CD4-positive, alpha-beta memory T cell (primary cell): Measurements from ENCODE around the gene CYGB. TPM values are rescaled to one million over a fixed set of nuclear protein-coding genes. Genes with fewer than 3 reads are reported as not detected.
"Not testable (repeated sequence)": the region's sequence is repeated elsewhere in the genome, so short reads cannot be mapped to it uniquely, and the experiment has no call there.

Experiments
- CTCF ChIA-PET: fragments of 350-600 bp; sonication (Branson Sonifier 250); formaldehyde crosslinking; loops from one replicate; lab custom pipeline; 2021; ENCODE audit warnings: inconsistent platforms; ENCODE audit not compliant: partially characterized antibody; lab: Charles Lee
- POLR2A ChIA-PET: fragments of 350-600 bp; sonication (Branson Sonifier 250); formaldehyde crosslinking; loops from one replicate; lab custom pipeline; 2021; ENCODE audit not compliant: partially characterized antibody; lab: Charles Lee
- DNase-seq, 5 donors: peaks; one replicate each; pipeline versions ENCODE4 v3.0.0 to v3.0.0-alpha.2; 2020 to 2022; ENCODE audit warnings: mixed read lengths in 1 of 5
- H3K27ac ChIP-seq: one replicate; pipeline ENCODE4 v1.7.0; 2013; ENCODE audit warnings: low read depth, low read length
- H3K27me3 ChIP-seq: 2 replicates; pipeline ENCODE4 v1.7.0; 2013; ENCODE audit warnings: mild to moderate bottlenecking, low read length, moderate library complexity; ENCODE audit not compliant: insufficient read depth
- H3K36me3 ChIP-seq: 2 replicates; pipeline ENCODE4 v1.7.0; 2013; ENCODE audit warnings: mild to moderate bottlenecking, low read length, moderate library complexity; ENCODE audit not compliant: insufficient read depth
- H3K4me1 ChIP-seq: 2 replicates; pipeline ENCODE4 v1.7.0; 2013; ENCODE audit warnings: mild to moderate bottlenecking, low read length, moderate library complexity; ENCODE audit not compliant: insufficient read depth
- H3K4me3 ChIP-seq, 2 donors: one replicate each; pipeline ENCODE4 v1.7.0; 2013; ENCODE audit warnings: low read length in 2 of 2, mild to moderate bottlenecking in 1 of 2
- H3K9me3 ChIP-seq, 2 donors: one replicate each; pipeline ENCODE4 v1.7.0; 2013; ENCODE audit warnings: low read length in 2 of 2, control low read depth in 1 of 2; ENCODE audit not compliant: control insufficient read depth in 1 of 2
- H3K27ac Mint-ChIP-seq, 7 donors: one replicate each; pipeline ENCODE4 v1.8.0; 2020 to 2021; ENCODE audit warnings: mixed read lengths in 7 of 7, mild to moderate bottlenecking in 6 of 7, inconsistent platforms in 3 of 7, moderate library complexity in 3 of 7
- H3K27me3 Mint-ChIP-seq, 2 donors: one replicate each; pipeline ENCODE4 v1.8.0; 2020 to 2021; ENCODE audit warnings: mixed read lengths in 2 of 2
- H3K36me3 Mint-ChIP-seq, 2 donors: one replicate each; pipeline ENCODE4 v1.8.0; 2020 to 2021; ENCODE audit warnings: mixed read lengths in 2 of 2, inconsistent platforms in 1 of 2, mild to moderate bottlenecking in 1 of 2
- H3K4me1 Mint-ChIP-seq, 4 donors: one replicate each; pipeline ENCODE4 v1.8.0; 2020 to 2021; ENCODE audit warnings: mixed read lengths in 4 of 4, mild to moderate bottlenecking in 1 of 4
- H3K4me3 Mint-ChIP-seq, 8 donors: one replicate each; pipeline ENCODE4 v1.8.0; 2020 to 2021; ENCODE audit warnings: mixed read lengths in 8 of 8, mild to moderate bottlenecking in 7 of 8, moderate library complexity in 6 of 8, inconsistent platforms in 3 of 8
- H3K9me3 Mint-ChIP-seq, 8 donors: one replicate each; pipeline ENCODE4 v1.8.0; 2020 to 2021; ENCODE audit warnings: mixed read lengths in 8 of 8, mild to moderate bottlenecking in 5 of 8, inconsistent platforms in 3 of 8, moderate library complexity in 1 of 8
- intact Hi-C: fragments of 100-400 bp; cut with micrococcal nuclease; formaldehyde crosslinking; loops from one replicate; pipeline ENCODE4 v1.15.1; 2023
- polyA plus RNA-seq, 2 donors: library from polyadenylated mRNA; unstranded; fragments of 300-500 nt; fragmentation: Illumina TruSeq; gene quantifications; one replicate each; pipeline ENCODE4 v1.2.3, GENCODE V29; 2021
- total RNA-seq, 2 experiments: library from RNA; stranded (reverse); gene quantifications; one replicate each; pipeline ENCODE4 v1.2.3, GENCODE V29; 2021

CYGB gene
- total and polyA plus RNA-seq, 4 experiments from 2014 or later = not detected

GRCh38 chr17:76510831-76511244, 26.7 kb downstream of the CYGB start:
- ChIA-PET CTCF (interaction anchor here (0.7 to 3.3 kb wide), 6 partner anchors 12 to 114 kb away, joined by 3 to 19 read pairs (median 4); partner anchors contain the start of gene AANAT), POLR2A (interaction anchor here (6.9 kb wide), 1 partner anchor 9 kb away, joined by 68 read pairs; the partner anchor contains the start of gene RHBDF2)
- H3K9me3 ChIP-seq = no peaks in the 10 kb centered on the region
- DNase-seq = no peak
- H3K4me3 ChIP-seq = no peak overlapping the region
- H3K27me3 ChIP-seq = no peaks in the 10 kb centered on the region
- Mint-ChIP-seq H3K4me1 (peaks cover 21 to 63% (median 44%) of the 10 kb centered on the region in 4 donors), H3K9me3 (no peaks in the 10 kb centered on the region), H3K4me3 (no peak overlapping the region), H3K27me3 (no peaks in the 10 kb centered on the region), H3K36me3 (no peaks in the 10 kb centered on the region), H3K27ac (peak overlapping the region in 4 of 7 donors; percentile 78 to 93 (median 89))
- no peak overlapping the region for H3K27ac ChIP-seq
- intact Hi-C loops = no loop called here
- H3K4me1 ChIP-seq = peaks cover 59% of the 10 kb centered on the region
- H3K36me3 ChIP-seq = no peaks in the 10 kb centered on the region

- H3K4me1 ChIP-seq = peaks cover 39% of the 10 kb centered on the region
- H3K4me3 ChIP-seq, intact Hi-C loops, H3K27me3 Mint-ChIP-seq, H3K9me3 Mint-ChIP-seq, H3K27ac ChIP-seq, H3K9me3 ChIP-seq, H3K36me3 Mint-ChIP-seq, H3K27me3 ChIP-seq, DNase-seq, H3K36me3 ChIP-seq: not testable (repeated sequence)
- ChIA-PET POLR2A (interaction anchor here (1.0 to 5.0 kb wide), 3 partner anchors 16 to 103 kb away, joined by 3 to 38 read pairs (median 3); partner anchors contain the start of gene AANAT), CTCF (interaction anchor here (0.9 to 12.4 kb wide), 11 partner anchors 10 to 173 kb away, joined by 3 to 161 read pairs (median 8); partner anchors contain the start of genes AANAT and SPHK1)
- peak overlapping the region in 3 of 7 donors; percentile 32 to 85 (median 62) for H3K27ac Mint-ChIP-seq
- H3K4me3 Mint-ChIP-seq = peak overlapping the region in 1 of 8 donors; percentile 49
- peaks cover 10 to 41% (median 28%) of the 10 kb centered on the region in 4 donors for H3K4me1 Mint-ChIP-seq
Measured at GRCh38 chr17:76508472-76509063, 28.9 kb downstream of the CYGB start.

- ChIA-PET CTCF (interaction anchor here (0.9 to 12.4 kb wide), 23 partner anchors 8 to 227 kb away, joined by 3 to 161 read pairs (median 7); partner anchors contain the start of genes AANAT and SPHK1), POLR2A (interaction anchor here (0.7 to 5.0 kb wide), 8 partner anchors 9 to 53 kb away, joined by 3 to 38 read pairs (median 5); partner anchors contain the start of genes AANAT and UBE2O)
- no peaks in the 10 kb centered on the region for H3K27me3 Mint-ChIP-seq
- DNase-seq = peak; percentile 83 to 91 (median 86)
- Histone ChIP-seq H3K4me3 (no peak overlapping the region), H3K9me3 (no peaks in the 10 kb centered on the region), H3K36me3 (no peaks in the 10 kb centered on the region), H3K27ac (no peak overlapping the region), H3K4me1 (peaks cover 26% of the 10 kb centered on the region), H3K27me3 (no peaks in the 10 kb centered on the region)
- peak overlapping the region in 2 of 8 donors; percentile 15 to 39 for H3K4me3 Mint-ChIP-seq
- H3K36me3 Mint-ChIP-seq = no peaks in the 10 kb centered on the region
- H3K4me1 Mint-ChIP-seq = peaks cover 5 to 31% (median 23%) of the 10 kb centered on the region in 4 donors
- no peaks in the 10 kb centered on the region for H3K9me3 Mint-ChIP-seq
- H3K27ac Mint-ChIP-seq = peak overlapping the region in 6 of 7 donors; percentile 13 to 90 (median 57)
- intact Hi-C loops = loop anchor here (1.0 kb wide), 3 partner anchors 9 to 203 kb away; no protein-coding TSS in a partner anchor
Measured at GRCh38 chr17:76506408-76507345, 30.8 kb downstream of the CYGB start.

GRCh38 chr17:76504117-76504516, 33.4 kb downstream of the CYGB start:
- peak overlapping the region in 2 of 7 donors; percentile 37 to 78 for H3K27ac Mint-ChIP-seq
- no peak overlapping the region for H3K4me3 ChIP-seq
- peaks cover 14 to 42% (median 29%) of the 10 kb centered on the region in 4 donors for H3K4me1 Mint-ChIP-seq
- H3K9me3 ChIP-seq = no peaks in the 10 kb centered on the region
- ChIA-PET POLR2A (interaction anchor here (5.0 to 5.3 kb wide), 2 partner anchors 10 to 12 kb away, joined by 45 to 68 read pairs; no protein-coding TSS in a partner anchor), CTCF (interaction anchor here (1.0 to 12.4 kb wide), 9 partner anchors 10 to 106 kb away, joined by 3 to 161 read pairs (median 16); partner anchors contain the start of genes AANAT and UBE2O)
- DNase-seq = no peak
- no peaks in the 10 kb centered on the region for H3K27me3 ChIP-seq
- intact Hi-C loops = no loop called here
- H3K9me3 Mint-ChIP-seq = no peaks in the 10 kb centered on the region
- peak overlapping the region in 1 of 8 donors; percentile 68 for H3K4me3 Mint-ChIP-seq
- H3K4me1 ChIP-seq = peaks cover 36% of the 10 kb centered on the region
- H3K27ac ChIP-seq = no peak overlapping the region
- no peaks in the 10 kb centered on the region for H3K36me3 Mint-ChIP-seq
- H3K36me3 ChIP-seq = no peaks in the 10 kb centered on the region
- no peaks in the 10 kb centered on the region for H3K27me3 Mint-ChIP-seq

GRCh38 chr17:76502341-76503211, 34.9 kb downstream of the CYGB start:
- H3K4me1 ChIP-seq = peaks cover 48% of the 10 kb centered on the region
- ChIA-PET CTCF (interaction anchor here (0.6 to 12.4 kb wide), 18 partner anchors 9 to 375 kb away, joined by 3 to 161 read pairs (median 4); partner anchors contain the start of genes AANAT and UBE2O), POLR2A (interaction anchor here (0.8 to 5.3 kb wide), 12 partner anchors 10 to 399 kb away, joined by 3 to 68 read pairs (median 6); partner anchors contain the start of genes AANAT, EXOC7, JMJD6 and METTL23)
- no peaks in the 10 kb centered on the region for H3K36me3 ChIP-seq
- H3K4me3 ChIP-seq = no peak overlapping the region
- no peak for DNase-seq
- peak overlapping the region in 5 of 7 donors; percentile 32 to 97 (median 59) for H3K27ac Mint-ChIP-seq
- H3K4me3 Mint-ChIP-seq = peak overlapping the region in 2 of 8 donors; percentile 25 to 36
- H3K9me3 ChIP-seq = no peaks in the 10 kb centered on the region
- H3K27me3 Mint-ChIP-seq = no peaks in the 10 kb centered on the region
- no peaks in the 10 kb centered on the region for H3K27me3 ChIP-seq
- intact Hi-C loops = no loop called here
- H3K27ac ChIP-seq = no peak overlapping the region
- no peaks in the 10 kb centered on the region for H3K9me3 Mint-ChIP-seq
- peaks cover 14 to 57% (median 38%) of the 10 kb centered on the region in 4 donors for H3K4me1 Mint-ChIP-seq
- H3K36me3 Mint-ChIP-seq = no peaks in the 10 kb centered on the region
